T-helper 2 cell (primary cell): ENCODE results near the gene NFYB.
A peak's percentile ranks its signal among the peaks of the same experiment; 100 is the strongest.
"Not testable (repeated sequence)": the region's sequence is repeated elsewhere in the genome, so short reads cannot be mapped to it uniquely, and the experiment has no call there.

Experiments used
- DNase-seq, 5 experiments: peaks; one replicate each; pipeline versions ENCODE4 v3.0.0 to v3.0.0-alpha.2; 2012 to 2022

The NFYB gene

DNA sequence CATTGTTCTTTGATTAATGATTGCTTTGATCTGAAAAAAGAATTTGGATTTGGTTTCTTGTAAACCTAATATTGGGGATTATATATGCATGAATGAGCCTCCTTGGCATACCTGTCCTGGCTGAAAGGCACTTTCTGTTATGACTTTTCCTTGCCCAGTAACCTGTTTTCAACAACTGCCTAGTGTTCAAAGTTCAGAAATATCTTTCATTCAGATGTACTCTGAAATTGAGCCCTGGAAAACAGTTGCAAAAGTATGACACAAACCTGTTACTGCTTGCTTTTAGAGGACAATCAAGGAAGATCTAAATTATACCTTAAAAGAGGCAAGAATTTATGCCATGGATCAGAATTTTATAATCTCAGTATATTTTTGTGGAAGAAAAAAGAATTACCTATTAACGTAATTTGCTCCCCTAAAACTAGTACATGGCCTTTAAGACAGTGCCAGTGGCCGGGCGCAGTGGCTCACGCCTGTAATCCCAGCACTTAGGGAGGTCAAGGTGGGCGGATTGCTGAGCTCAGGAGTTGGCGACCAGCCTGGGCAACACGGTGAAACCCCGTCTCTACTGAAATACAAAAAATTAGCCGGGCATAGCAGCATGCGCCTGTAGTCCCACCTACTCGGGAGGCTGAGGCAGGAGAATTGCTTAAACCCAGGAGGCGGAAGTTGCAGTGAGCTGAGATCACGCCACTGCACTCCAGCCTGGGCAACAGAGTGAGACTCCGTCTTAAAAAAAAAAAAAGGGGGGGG is 23.0 kb downstream of the NFYB start:
- not testable (repeated sequence) for DNase-seq

DNA sequence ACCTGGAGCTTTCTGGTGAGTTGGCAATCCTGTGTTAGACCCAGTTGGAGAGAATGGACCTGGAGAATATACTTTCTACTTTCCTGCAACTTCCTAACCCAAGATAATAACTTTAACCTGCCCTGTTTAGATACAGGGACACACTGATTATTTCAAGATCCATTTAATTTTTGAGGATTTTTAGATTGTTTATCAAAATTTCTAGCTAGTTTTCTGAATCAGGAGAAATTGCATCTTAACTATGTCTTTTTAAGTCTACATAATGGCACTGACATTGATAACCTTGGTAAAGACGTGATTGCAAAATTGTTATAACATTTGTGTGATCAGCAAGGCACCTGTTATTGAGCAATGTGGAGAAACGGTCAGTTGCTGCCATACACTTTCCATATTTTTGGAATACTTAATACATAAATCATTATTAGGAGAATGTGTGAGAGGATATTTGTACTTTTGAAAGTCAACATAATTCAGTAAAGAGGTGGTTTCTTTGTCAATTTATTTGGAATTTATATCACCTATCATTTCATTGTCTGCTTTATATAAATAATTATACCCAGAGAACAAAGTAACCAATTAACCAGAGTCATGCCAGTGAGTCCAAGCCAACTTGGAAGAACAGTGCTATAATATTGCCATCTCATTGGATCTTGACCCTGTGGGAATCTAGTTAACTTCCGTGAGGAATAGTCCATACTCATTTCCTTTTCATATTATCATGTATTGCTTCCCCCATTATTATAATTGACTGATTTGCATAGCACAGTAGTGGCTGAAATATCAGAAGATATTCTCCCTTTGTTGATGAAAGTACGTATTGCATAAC is 28.4 kb downstream of the NFYB start:
- DNase-seq, result no peak

DNA sequence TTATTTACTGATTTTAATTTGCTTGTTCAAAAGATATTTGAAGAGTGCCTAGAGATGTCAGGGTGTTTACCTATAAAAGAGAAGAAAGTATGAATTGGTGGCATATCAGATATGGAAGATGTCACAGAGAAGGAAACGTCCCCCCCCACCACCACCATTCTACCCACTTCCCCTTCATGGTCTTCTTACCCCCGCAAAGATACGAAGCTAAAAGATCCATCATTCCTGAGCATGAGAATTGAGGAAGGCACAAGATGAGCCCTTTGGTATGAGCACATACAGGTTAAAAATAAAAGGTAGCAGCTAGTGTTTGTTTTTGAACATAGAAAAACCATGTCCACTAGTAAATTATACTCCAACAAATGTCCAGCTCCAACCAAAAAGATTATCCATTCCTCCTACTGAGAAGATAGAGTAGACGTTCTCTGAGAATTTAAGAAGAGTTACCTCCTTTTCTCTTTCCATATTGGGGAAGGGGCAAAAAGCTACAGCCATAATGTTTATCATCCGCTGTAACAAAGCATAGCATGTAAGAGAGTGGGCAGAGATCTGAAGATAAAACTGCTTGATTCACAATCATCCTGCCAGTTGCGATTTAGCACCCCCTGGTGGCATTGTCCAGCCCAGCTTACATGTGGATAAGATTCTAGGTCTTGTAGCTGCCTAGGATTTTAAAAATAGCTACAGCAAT is 29.1 kb downstream of the NFYB start:
- peak; percentile 41 to 88 (median 74) for DNase-seq

- no peak for DNase-seq
These were observed 31.0 kb downstream of the NFYB start for GRCh38 chr12:104106965-104107364.

GRCh38 chr12:104105461-104105860 is 32.5 kb downstream of the NFYB start:
- DNase-seq, result no peak

DNA sequence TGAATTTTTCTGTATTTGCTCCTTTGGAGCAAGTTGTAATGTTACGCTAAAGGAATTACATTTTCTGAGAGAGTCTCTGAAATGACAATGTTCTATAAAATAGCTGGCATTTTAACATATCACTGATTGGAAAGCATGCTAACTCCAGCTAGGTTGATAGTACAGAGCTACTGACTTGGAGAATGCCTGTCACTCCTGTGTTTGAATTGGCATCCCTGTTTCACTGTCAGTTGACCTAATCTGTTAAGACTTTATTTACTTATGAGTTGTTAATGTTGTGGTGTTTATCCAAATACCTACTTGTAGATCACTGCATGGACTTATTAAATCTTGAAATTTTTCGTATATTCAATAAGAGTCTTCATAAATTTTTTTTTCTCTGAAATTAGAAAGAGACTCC is 40.1 kb downstream of the NFYB start:
- no peak for DNase-seq

DNA sequence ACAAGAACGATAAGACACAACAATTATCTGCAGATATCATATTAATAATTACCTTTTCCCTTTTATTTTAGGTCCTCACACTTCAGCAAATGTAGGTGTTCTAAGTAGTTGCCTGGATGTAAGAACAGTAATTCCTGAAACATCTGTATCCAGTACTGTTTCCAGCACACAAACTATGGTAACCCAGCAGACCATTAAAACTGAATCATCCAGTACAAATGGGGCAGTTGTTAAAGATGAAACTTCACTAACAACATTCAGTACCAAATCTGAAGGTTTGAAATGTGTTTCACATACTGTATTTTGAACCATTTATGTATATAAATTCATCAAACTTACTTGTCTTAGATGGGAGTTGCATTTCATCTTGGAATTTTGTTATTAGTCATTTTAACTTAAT is 42.7 kb downstream of the NFYB start:
- DNase-seq, result no peak

DNA sequence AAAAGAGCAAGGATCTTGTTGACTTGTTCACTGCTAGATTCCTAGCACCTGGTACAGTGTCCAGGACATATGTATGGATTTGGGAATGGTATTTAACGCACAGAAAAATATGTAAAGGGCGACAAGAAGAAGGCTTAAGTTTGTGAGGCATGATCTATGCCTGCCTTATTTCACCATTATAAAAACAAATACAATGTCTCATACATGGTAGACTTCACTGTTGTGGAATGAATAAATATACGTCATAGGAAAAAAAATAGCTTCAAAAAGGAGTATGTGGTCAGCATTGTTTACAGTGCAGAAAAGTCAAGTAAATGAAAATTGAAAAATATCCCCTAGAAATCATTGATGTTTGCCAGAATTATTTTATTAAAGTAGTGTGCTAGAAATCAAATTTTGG is 43.7 kb downstream of the NFYB start:
- no peak for DNase-seq

GRCh38 chr12:104091136-104091535 is 46.9 kb downstream of the NFYB start:
- no peak for DNase-seq

DNA sequence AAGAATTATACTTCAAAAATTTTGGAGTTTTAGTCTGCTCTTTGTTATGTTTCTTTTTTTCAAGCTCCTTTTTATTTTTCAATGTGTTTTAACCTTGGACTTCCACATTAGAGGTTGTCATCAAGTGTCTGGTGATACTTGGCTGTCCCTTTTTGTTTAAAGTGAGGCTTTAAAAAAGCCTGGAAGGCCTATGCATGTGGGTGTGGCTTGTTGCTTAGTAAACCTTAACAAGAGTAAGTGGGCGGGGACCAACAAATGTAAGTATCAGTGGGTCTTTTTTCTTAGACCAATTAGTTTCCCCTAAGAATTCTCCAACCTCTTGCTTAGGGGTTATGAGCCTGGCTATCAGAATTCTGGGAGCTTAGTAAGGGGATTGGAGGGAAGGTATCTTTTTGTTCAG is 47.3 kb downstream of the NFYB start:
- no peak for DNase-seq

- DNase-seq, result peak in 2 of 5 experiments; percentile 19 to 50
These were observed 54.1 kb downstream of the NFYB start for GRCh38 chr12:104083769-104084475.

DNA sequence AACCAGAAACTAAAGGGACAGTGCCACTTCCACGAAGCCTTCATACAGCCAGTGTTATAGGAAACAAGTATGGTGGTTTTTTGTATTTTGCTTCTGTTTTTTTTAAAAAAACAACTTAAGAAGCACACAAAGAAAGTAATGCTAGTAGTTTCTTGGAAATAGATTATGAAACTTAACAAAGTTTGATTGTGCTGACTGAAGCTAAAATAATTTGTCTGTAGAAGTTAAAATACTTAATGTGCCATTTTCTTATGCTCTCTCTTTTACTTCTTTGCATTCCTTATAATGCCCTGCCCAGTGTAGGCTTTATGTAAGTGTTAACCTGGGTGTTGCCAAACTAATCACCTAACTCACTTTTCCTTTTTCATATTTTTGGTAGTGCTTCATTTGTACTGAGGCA is 57.2 kb downstream of the NFYB start:
- DNase-seq, result no peak

DNA sequence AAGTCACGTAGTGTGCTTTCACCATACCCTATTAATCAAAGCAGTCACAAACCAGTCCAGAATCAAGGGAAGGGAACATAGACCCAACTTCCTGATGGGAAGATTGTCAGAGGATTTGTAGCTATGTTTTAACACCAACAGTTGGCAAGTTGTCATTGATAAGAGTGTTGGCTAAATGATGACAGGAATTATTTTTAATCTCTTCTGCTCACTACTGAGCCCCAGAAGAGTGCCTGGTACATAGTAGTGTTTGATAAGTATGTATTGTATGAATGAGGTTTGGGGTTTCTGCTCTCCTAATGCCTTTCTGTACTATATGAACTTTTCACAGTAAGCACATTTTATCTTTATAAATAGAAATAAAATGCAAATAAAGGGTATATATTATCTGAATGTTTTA is 59.0 kb downstream of the NFYB start:
- DNase-seq, result no peak

DNA sequence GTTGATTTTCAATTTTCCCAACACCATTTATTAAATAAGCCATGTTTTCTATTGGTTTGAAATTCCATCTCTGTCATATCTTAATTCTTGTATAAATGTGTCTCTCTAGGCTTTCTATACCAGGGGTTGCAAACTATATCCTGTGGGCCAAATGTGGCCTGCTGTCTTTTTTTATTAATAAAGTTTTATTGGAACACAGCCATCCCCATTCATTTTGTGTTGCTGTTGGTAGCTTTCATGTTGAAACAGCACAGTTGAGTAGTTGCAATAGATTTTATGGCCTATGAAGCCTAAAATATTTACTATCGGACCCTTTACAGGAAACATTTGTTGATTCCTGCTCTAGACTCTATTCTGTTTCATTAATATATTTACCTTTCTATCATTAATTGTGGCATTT is 64.3 kb downstream of the NFYB start:
- DNase-seq, result no peak

DNA sequence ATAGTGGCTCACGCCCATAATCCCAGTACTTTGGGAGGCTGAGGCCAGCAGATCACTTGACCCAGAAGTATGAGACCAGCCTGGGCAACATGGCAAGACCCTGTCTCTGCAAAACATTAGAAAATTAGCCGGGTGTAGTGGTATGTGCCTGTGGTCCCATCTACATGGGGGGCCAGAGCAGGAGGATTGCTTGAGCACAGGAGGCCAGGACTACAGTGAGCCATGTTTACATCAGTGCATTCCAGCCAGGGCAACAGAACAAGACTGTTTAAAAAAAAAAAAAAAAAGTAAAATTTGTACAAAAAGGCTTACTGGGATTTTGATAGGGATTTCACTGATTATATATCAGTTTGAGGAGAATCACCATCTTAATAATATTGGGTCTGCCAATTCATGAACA is 65.9 kb downstream of the NFYB start:
- DNase-seq, result no peak
